Ishikawa (cell line): ENCODE results near the gene CCDC146.

Source experiments
- CEBPB ChIP-seq: IDR thresholded peaks from 2 replicates; pipeline ENCODE4 v1.6.1; 2012
- CREB1 ChIP-seq: IDR thresholded peaks from 2 replicates; pipeline ENCODE4 v1.6.1; 2012; ENCODE audit warnings: low read depth
- EGR1 ChIP-seq: IDR thresholded peaks from 2 replicates; pipeline ENCODE4 v1.6.1; 2012
- EP300 ChIP-seq: IDR thresholded peaks from 2 replicates; pipeline ENCODE4 v1.6.1; 2012; ENCODE audit warnings: borderline replicate concordance
- FOXM1 ChIP-seq: IDR thresholded peaks from 2 replicates; pipeline ENCODE4 v1.6.1; 2012; ENCODE audit warnings: low read depth, borderline replicate concordance
- NFIC ChIP-seq: IDR thresholded peaks from 2 replicates; pipeline ENCODE4 v1.6.1; 2012
- RAD21 ChIP-seq: IDR thresholded peaks from 2 replicates; pipeline ENCODE4 v1.6.1; 2012; ENCODE audit warnings: low read depth
- TAF1 ChIP-seq: IDR thresholded peaks from 2 replicates; pipeline ENCODE4 v1.6.1; 2012; ENCODE audit warnings: low read depth, mild to moderate bottlenecking
- TEAD4 ChIP-seq: IDR thresholded peaks from 2 replicates; pipeline ENCODE4 v1.6.1; 2012
- YY1 ChIP-seq: IDR thresholded peaks from 2 replicates; pipeline ENCODE4 v1.6.1; 2012; ENCODE audit warnings: low read depth
- TF ChIP-seq, protein P1 (sequence below): IDR thresholded peaks from 2 replicates; pipeline ENCODE4 v1.6.1; 2012; ENCODE audit warnings: low read depth, mild to moderate bottlenecking
- TF ChIP-seq, protein P2 (sequence below): IDR thresholded peaks from 2 replicates; pipeline ENCODE4 v1.6.1; 2012

GRCh38 chr7:77339726-77340125 is 217.3 kb downstream of the CCDC146 start:
- TF ChIP-seq CEBPB: no peak
- no peak for TF ChIP-seq RAD21
- no peak for TF ChIP-seq EP300
- TF ChIP-seq TAF1: no peak
- no peak for TF ChIP-seq NFIC
- TF ChIP-seq, protein P1, sequence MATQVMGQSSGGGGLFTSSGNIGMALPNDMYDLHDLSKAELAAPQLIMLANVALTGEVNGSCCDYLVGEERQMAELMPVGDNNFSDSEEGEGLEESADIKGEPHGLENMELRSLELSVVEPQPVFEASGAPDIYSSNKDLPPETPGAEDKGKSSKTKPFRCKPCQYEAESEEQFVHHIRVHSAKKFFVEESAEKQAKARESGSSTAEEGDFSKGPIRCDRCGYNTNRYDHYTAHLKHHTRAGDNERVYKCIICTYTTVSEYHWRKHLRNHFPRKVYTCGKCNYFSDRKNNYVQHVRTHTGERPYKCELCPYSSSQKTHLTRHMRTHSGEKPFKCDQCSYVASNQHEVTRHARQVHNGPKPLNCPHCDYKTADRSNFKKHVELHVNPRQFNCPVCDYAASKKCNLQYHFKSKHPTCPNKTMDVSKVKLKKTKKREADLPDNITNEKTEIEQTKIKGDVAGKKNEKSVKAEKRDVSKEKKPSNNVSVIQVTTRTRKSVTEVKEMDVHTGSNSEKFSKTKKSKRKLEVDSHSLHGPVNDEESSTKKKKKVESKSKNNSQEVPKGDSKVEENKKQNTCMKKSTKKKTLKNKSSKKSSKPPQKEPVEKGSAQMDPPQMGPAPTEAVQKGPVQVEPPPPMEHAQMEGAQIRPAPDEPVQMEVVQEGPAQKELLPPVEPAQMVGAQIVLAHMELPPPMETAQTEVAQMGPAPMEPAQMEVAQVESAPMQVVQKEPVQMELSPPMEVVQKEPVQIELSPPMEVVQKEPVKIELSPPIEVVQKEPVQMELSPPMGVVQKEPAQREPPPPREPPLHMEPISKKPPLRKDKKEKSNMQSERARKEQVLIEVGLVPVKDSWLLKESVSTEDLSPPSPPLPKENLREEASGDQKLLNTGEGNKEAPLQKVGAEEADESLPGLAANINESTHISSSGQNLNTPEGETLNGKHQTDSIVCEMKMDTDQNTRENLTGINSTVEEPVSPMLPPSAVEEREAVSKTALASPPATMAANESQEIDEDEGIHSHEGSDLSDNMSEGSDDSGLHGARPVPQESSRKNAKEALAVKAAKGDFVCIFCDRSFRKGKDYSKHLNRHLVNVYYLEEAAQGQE: no peak
- TF ChIP-seq, protein P2, sequence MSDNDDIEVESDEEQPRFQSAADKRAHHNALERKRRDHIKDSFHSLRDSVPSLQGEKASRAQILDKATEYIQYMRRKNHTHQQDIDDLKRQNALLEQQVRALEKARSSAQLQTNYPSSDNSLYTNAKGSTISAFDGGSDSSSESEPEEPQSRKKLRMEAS: no peak
- no peak for TF ChIP-seq TEAD4
- no peak for TF ChIP-seq EGR1
- no peak for TF ChIP-seq CREB1
- no peak for TF ChIP-seq YY1
- TF ChIP-seq FOXM1: no peak
